Astrocyte of the cerebellum (primary cell): ENCODE results near the gene FBXL17.
A peak's percentile ranks its signal among the peaks of the same experiment; 100 is the strongest.

Experiments used
- DNase-seq: peaks from one replicate; pipeline ENCODE4 v3.0.0-alpha.2; 2011; ENCODE audit warnings: low read depth
- H3K4me3 ChIP-seq: 2 replicates; pipeline ENCODE4 v1.5.1; 2011; ENCODE audit warnings: mild to moderate bottlenecking, low read depth, low read length, moderate library complexity
- in situ Hi-C: cut with HindIII; loops from 2 replicates; pipeline ENCODE4 v1.10.0; 2017; ENCODE audit warnings: low sequenced_read_pairs
- TF ChIP-seq, protein P1 (sequence below): IDR thresholded peaks from 2 replicates; pipeline ENCODE4 v1.5.1; 2012; ENCODE audit warnings: low read length, low read depth, moderate library complexity, mild to moderate bottlenecking; ENCODE audit errors: missing control alignments

The FBXL17 gene

DNA sequence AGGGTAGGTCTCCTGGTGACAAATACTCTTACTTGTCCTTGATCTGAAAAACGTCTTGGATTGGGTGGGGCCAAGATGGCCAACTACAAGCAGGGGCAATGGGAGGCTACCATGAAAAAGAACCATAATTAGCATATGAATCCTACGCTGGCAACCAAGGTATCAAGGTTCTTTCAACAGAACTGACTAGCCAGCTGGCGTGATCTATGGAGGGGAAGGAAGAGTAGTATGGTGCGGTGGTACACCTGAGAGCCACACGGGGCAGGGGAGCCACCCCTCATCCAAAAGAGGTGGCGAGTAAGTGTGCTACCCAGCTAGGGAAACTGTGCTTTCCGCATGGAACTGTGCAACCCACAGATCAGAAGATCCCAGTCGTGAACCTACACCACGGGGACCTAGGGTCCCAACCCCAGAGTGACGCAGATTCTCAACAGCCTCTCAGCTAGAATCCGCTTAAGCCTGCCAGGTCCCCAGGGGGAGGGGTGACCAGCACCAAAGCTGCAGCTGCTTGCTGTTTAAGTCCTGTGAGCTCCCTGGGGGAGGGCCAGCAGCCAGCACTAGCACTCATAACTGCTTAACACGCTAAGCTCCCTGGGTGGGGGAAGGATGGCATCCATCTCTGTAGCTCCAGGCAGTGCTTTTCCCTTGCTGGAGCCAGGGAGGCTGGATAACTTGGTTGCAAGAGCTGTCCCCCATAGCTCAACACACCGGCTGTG, 334.8 kb downstream of the FBXL17 start:
- H3K4me3 ChIP-seq, result no peak overlapping the region
- TF ChIP-seq, protein P1, sequence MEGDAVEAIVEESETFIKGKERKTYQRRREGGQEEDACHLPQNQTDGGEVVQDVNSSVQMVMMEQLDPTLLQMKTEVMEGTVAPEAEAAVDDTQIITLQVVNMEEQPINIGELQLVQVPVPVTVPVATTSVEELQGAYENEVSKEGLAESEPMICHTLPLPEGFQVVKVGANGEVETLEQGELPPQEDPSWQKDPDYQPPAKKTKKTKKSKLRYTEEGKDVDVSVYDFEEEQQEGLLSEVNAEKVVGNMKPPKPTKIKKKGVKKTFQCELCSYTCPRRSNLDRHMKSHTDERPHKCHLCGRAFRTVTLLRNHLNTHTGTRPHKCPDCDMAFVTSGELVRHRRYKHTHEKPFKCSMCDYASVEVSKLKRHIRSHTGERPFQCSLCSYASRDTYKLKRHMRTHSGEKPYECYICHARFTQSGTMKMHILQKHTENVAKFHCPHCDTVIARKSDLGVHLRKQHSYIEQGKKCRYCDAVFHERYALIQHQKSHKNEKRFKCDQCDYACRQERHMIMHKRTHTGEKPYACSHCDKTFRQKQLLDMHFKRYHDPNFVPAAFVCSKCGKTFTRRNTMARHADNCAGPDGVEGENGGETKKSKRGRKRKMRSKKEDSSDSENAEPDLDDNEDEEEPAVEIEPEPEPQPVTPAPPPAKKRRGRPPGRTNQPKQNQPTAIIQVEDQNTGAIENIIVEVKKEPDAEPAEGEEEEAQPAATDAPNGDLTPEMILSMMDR, result no peak
- in situ Hi-C loops, result no loop called here
- no peak for DNase-seq

GRCh38 chr5:108036482-108036881, 345.4 kb downstream of the FBXL17 start:
- H3K4me3 ChIP-seq, result no peak overlapping the region
- TF ChIP-seq, protein P1, result no peak
- DNase-seq, result no peak
- in situ Hi-C loops, result no loop called here

GRCh38 chr5:108028883-108029282, 353.0 kb downstream of the FBXL17 start:
- in situ Hi-C loops, result no loop called here
- TF ChIP-seq, protein P1, result no peak
- H3K4me3 ChIP-seq, result no peak overlapping the region
- no peak for DNase-seq

DNA sequence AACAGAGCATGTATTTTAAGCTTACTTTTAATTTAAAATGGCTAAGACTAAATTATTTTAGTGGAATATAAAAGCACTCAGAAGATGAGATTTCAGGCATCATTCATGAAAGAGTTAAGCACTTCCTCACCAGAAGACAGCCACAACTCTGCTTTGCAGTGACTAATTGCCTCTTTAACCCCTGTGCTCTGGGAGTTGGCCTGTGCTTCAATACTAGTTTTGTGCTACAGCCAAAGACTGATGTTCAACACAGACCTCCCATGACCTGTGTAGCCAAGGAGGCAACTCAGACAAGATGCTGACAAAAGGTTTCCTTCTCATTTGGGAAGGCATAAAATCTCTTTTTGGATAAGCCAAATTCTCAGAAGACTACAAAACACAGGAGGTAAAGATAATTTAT, 353.5 kb downstream of the FBXL17 start:
- DNase-seq, result peak; percentile 8
- no peak overlapping the region for H3K4me3 ChIP-seq
- TF ChIP-seq, protein P1, result no peak
- in situ Hi-C loops, result no loop called here

GRCh38 chr5:108025957-108026356, 355.9 kb downstream of the FBXL17 start:
- H3K4me3 ChIP-seq, result no peak overlapping the region
- in situ Hi-C loops, result no loop called here
- DNase-seq, result no peak
- TF ChIP-seq, protein P1, result no peak

- in situ Hi-C loops, result no loop called here
- no peak overlapping the region for H3K4me3 ChIP-seq
- no peak for DNase-seq
- TF ChIP-seq, protein P1, result no peak
Measured at GRCh38 chr5:108024986-108025385, 356.9 kb downstream of the FBXL17 start.
